HG03354 (cell line): Measurements from ENCODE around the gene NAA15.
"Not testable (repeated sequence)": the region's sequence is repeated elsewhere in the genome, so short reads cannot be mapped to it uniquely, and the experiment has no call there.

Experiments
- ATAC-seq: cut with Tn5 transposase; IDR thresholded peaks from one replicate; pipeline ENCODE4 v1.9.1; 2021; ENCODE audit warnings: mild to moderate bottlenecking; ENCODE audit not compliant: unreplicated experiment, poor library complexity, severe bottlenecking

Gene NAA15

DNA sequence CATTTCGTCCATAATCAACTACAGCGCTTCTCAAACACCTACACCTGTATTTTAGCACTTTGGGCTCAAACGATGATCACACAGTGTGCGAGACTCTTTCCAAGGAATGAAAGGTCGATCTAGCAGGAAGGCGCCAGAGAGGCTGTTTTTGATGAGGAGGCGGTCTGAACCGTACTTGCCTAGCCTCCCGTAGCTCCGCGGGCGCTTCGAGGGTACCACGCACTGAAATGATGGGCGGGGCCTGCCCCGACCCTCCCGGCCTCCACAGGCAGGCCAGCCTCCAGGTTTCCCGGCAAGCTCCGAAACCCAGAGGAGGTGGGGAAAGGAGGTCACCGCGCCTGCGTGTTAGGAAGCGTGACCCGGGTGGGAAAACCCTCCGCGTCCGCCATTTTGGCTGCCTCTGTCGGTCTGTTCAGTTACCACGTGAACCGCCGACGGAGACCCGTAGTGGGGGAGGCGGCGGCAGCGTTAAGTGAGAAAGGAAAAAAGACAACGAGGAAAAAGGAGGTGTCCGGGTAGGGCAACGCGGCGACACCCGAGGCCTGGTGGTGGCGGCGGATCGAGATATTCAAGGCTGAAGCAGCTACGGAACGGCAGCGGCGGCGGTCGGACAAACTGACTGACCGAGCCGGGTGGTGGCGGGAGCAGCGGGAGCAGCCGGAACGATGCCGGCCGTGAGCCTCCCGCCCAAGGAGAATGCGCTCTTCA lies at the start of gene NAA15:
NAA15 (plus strand) TSS at position 393 of the 708 bp plus-strand sequence; CDS start at position 666, 273 bp downstream.
- ATAC-seq: peak; percentile 83

DNA sequence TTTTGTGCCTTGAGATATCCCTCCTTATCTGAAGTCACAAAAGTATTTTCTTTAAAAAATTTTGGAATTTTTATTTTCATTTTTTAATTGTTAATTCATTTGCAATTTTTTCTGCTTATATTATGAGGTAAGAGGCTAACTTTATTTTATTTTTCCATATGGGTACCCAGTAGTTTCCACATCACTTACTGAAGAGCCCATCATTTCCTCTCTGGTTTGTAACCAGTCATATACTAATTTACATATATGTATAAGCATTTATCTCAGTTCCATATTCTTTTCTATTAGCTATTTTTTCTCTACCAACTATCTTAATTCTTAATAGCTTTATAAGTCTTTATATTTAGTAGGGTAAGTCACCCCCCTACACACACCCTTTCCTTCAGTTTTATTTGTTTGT lies 48.3 kb upstream of the NAA15 start:
- no peak for ATAC-seq

DNA sequence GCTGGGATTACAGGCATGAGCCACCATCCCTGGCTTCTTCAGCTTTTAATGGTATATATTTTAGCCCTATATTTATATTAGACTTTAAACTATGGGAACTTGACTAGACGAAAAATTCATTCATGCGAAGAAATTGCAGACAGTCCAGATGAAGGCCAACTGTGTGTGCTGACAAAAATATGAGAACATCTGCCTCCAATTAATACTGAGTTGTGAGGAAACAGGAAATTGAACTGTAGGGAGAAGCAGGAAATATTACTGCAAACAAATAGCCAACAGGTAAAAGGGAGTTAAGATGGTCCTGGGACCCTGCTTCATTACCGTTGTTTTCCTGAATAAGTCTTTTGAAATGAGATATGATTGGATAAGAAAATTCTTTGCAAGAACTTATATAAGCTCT lies 47.6 kb upstream of the NAA15 start:
- ATAC-seq: no peak

DNA sequence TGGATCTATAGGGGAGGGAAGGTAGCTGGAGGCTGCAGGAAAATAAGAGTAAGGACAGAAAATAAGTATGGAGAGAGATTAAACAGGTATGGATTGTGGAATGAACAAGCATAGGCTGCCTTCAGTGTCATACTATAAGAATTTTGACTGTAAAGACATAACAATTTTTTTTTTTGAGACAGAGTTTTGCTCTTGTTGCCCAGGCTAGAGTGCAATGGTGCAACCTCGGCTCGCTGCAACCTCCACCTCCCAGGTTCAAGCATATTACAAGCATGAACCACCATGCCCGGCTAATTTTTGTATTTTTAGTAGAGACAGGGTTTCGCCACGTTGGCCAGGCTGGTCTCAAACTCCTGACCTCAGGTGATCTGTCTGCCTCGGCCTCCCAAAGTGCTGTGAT lies 45.7 kb upstream of the NAA15 start:
- not testable (repeated sequence) for ATAC-seq

GRCh38 chr4:139256349-139256748 lies 45.0 kb upstream of the NAA15 start:
- ATAC-seq: no peak

- ATAC-seq: no peak
Measured at GRCh38 chr4:139265654-139266053, 35.7 kb upstream of the NAA15 start.

DNA sequence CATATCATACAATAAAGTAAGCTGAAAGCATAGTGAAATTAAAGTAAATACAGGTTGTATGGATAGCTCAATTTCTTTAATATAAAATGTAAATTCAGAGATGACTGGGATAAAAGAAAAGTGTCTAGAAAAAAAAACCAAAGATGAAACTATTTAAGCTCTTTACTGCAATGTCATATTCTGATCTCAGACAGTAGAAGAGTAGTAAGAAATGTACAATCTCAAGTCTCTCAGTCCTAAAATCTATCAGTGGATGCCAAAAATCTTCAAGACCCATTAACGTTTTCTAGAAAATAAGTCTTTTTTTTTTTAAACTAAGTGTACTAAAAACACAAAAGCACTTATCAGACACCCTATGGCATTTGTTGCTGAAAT lies 35.1 kb upstream of the NAA15 start:
- ATAC-seq: peak; percentile 3

GRCh38 chr4:139266583-139267257 lies 34.6 kb upstream of the NAA15 start:
- ATAC-seq: peak; percentile 98

- no peak for ATAC-seq
Measured at GRCh38 chr4:139267301-139267700, 34.0 kb upstream of the NAA15 start.

GRCh38 chr4:139273835-139274234 lies 27.5 kb upstream of the NAA15 start:
- no peak for ATAC-seq

- ATAC-seq: no peak
Measured at GRCh38 chr4:139274790-139275189, 26.5 kb upstream of the NAA15 start.

- ATAC-seq: no peak
Measured at GRCh38 chr4:139275281-139275735, 26.0 kb upstream of the NAA15 start.

DNA sequence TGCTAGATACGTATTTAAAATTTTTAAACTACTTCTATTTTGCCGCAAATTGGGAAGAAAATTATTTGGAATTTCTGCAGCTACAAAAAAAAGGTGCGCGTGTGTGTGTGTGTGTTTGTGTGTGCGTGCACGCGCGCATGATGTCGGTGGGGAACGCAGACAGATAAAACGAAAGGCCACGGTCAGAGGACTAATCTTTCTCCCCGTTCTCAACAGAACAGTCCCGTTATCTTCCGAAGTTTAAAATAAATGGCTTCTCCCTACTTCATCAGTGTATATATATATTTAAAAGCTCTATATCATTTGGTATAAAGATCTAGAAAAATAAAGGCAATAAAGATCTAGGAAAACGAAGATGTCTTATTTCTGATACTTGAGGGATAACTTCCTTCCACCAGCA lies 22.8 kb upstream of the NAA15 start:
- ATAC-seq: no peak

DNA sequence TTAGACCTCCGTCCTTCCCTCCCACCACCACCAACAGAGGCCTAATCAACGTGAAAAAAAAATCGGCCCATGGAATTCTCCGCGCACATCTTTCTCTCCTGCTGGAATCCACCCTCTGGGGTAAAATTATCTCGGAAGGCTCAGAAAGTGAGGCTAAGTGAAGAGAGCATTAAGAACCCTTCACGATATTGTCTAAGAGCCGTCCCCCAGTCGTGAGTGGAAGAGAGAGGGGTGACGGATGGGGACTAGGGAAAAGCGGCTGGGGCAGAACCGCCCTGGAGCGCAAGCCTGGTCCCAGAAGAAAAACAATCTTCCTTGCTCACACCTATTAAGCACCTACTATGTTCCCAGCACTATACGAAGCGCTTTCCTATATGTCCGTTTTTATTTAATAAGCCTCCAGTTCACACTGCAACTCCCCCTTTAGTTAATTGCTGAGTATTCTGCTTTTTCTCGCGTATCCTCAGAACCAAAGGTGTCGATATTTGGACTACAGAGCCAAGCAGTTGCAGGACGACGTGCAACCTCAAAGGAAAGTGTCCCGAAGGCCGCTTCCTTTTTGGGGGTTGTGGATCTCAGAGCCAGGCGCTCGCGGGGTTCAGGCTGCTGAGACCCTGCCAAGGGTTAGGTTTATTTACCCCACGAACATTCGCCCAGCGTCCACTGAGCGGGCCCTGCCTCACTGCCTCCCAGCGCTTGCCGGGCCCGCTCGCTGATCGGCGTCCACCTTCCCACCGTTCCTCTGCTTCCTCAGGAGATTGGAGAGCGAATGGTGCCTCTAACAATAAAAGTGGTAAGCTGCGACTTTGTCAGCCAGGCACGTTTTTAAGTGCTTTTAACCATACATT lies 22.2 kb upstream of the NAA15 start:
- no peak for ATAC-seq

DNA sequence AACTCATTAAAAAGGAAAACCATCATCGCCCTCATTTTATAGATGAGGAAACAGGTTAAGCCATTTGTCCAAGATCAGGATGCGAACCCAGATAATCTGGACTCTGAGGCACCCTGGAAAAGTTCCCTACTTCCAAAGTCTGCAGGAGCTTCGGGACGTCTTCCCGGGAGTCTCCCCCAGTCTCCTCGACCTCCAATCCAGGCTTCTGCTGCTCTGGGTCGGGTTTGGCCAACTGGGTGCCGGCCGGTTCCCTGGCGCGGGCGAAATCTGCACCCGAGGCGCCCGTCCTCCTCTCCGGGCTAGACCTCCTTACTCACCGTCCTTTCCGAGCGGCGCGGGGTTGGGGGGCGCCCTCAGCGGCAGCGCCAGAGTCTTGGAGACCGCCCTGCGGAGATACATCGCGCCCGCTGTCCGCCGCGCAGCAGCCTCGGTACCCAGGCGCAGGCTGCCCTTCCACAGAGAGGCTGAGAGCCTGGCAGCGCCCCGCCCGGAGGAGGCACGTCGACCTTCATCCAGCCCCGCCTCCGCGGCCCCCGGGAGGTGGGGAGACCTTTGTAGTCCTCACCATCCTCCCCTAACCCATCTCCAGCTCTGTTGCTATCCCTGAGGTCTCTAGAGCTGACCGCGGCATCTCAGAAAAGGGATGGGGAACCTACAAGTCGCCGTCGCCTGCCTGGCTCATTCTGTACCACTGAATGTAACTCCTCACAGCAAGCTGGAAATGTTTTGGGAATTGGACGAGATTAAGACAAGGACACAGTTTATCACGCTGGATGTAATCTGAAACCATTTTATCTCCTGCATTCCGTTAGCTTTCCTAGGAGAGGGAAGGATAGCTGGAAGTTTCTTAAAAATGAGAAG lies 21.3 kb upstream of the NAA15 start, which contains the start of gene MGARP:
MGARP (minus strand) TSS at position 466 of the 861 bp plus-strand sequence; CDS start at position 399, 67 bp downstream.
- peak; percentile 72 for ATAC-seq

GRCh38 chr4:139282065-139282720 lies 19.1 kb upstream of the NAA15 start:
- no peak for ATAC-seq

GRCh38 chr4:139282721-139283075 lies 18.6 kb upstream of the NAA15 start:
- ATAC-seq: no peak

DNA sequence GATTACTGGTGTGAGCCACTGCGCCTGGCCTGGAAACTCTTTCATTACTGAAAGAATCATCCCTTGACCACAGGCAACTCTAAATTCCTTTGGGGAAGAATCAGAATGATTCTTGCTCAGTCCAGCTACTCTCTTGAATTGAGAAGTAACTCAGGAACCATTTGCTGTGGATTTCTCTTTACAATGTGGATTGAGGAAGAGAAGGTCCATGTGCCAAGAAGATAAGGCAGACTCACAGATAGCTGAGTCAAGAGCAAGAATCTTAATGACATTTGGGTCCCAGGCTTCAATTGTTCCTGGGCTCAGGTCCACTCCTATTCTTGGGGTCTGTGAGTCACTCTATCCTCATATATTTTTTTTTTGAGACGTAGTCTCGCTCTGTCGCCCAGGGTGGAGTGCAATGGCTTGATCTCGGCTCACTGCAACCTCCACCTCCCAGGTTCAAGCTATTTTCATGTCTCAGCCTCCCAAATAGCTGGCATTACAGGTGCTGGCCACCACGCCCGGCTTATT lies 15.1 kb upstream of the NAA15 start:
- ATAC-seq: no peak
